HCT116 (cell line): ENCODE measurements around the gene ALDH1A1. TPM values are rescaled to one million over a fixed set of nuclear protein-coding genes. Genes with fewer than 3 reads are reported as not detected.

ENCODE experiments used
- ATAC-seq: fragments of 200-7000 bp; cut with Tn5 transposase; 2 replicates; pipeline ENCODE4 v1.9.1; 2020; ENCODE audit warnings: mild to moderate bottlenecking, moderate library complexity
- BruUV-seq: library from RNA; stranded (reverse); fragments of 400-500 nt; replicated peaks from 2 replicates; lab custom pipeline; 2021; lab: Mats Ljungman, UMichigan
- CTCF ChIA-PET: fragments of 300-600 bp; sonication (Branson Sonifier 250); formaldehyde crosslinking; loops from one replicate; lab custom pipeline; 2021; ENCODE audit warnings: antibody characterized with exemption; lab: Charles Lee
- POLR2A ChIA-PET: fragments of 300-600, 350-600 bp; sonication (Branson Sonifier 250); formaldehyde crosslinking; loops from one replicate; lab custom pipeline; 2021; ENCODE audit warnings: antibody characterized with exemption; lab: Charles Lee
- RAD21 ChIA-PET, 2 experiments: fragments of 300-600 bp; sonication (Branson Sonifier 250); formaldehyde crosslinking; loops; one replicate each; lab custom pipeline; 2023; ENCODE audit warnings: low total read pairs in 2 of 2; ENCODE audit not compliant: uncharacterized antibody in 2 of 2, unreplicated experiment in 2 of 2, low non-redundant PET in 1 of 2; lab: Charles Lee
- DNase-seq: peaks from one replicate; pipeline ENCODE4 v3.0.0-alpha.2; 2010; ENCODE audit warnings: low read depth, low spot score
- H2AFZ ChIP-seq: fragments of 200-600 bp; shearing (Covaris generic), sonication (generic); 2 replicates; pipeline ENCODE4 v1.6.1; 2017; ENCODE audit warnings: low read depth, mixed run types, mixed read lengths, antibody characterized with exemption, low read length; ENCODE audit not compliant: poor library complexity, severe bottlenecking
- H3K27ac ChIP-seq: 2 replicates; pipeline ENCODE4 v1.5.1; 2012; ENCODE audit warnings: low read depth, low read length
- H3K27me3 ChIP-seq: fragments of 200-600 bp; sonication (generic); 2 replicates; pipeline ENCODE4 v1.6.1; 2016; ENCODE audit warnings: mixed run types, low read length, mixed read lengths; ENCODE audit not compliant: insufficient read depth
- H3K36me3 ChIP-seq, 2 experiments: fragments of 200-500 bp in 1 of 2; fragments of 200-600 bp in 1 of 2; sonication (Bioruptor generic) in 1 of 2; sonication (generic) in 1 of 2; 2 replicates each; pipeline versions ENCODE4 v1.5.1 to v1.6.1; 2014 to 2016; ENCODE audit warnings: low read length in 2 of 2, inconsistent platforms in 1 of 2, mixed read lengths in 1 of 2, mixed run types in 1 of 2; ENCODE audit not compliant: insufficient read depth in 2 of 2, control insufficient read depth in 1 of 2
- H3K4me1 ChIP-seq, 2 experiments: fragments of 200-600 bp in 1 of 2; sonication (generic) in 1 of 2; 2 replicates each; pipeline versions ENCODE4 v1.5.1 to v1.6.1; 2012 to 2017; ENCODE audit warnings: low read length in 2 of 2, inconsistent platforms in 1 of 2, mild to moderate bottlenecking in 1 of 2, mixed read lengths in 1 of 2, mixed run types in 1 of 2, moderate library complexity in 1 of 2; ENCODE audit not compliant: insufficient read depth in 2 of 2, control insufficient read depth in 1 of 2
- H3K4me2 ChIP-seq: fragments of 200-600 bp; sonication (generic); 2 replicates; pipeline ENCODE4 v1.6.1; 2017; ENCODE audit warnings: mixed run types, low read length, mixed read lengths
- H3K4me3 ChIP-seq, 2 experiments: fragments of 200-600 bp in 1 of 2; sonication (generic) in 1 of 2; replicated peaks in 1 of 2; 2 replicates each; pipeline ENCODE4 v1.5.1; 2011 to 2016; ENCODE audit warnings: low read length in 2 of 2, control low read depth in 1 of 2, low read depth in 1 of 2, mild to moderate bottlenecking in 1 of 2, mixed read lengths in 1 of 2, mixed run types in 1 of 2
- H3K79me2 ChIP-seq: fragments of 200-600 bp; sonication (generic); 2 replicates; pipeline ENCODE4 v1.6.1; 2017; ENCODE audit warnings: mild to moderate bottlenecking, mixed run types, low read length, moderate library complexity, mixed read lengths; ENCODE audit not compliant: insufficient read depth
- H3K9ac ChIP-seq: fragments of 200-600 bp; sonication (generic); 2 replicates; pipeline ENCODE4 v1.6.1; 2016; ENCODE audit warnings: low read length, mixed read lengths
- H3K9me2 ChIP-seq: fragments of 200-600 bp; sonication (generic), shearing (Covaris generic); 2 replicates; pipeline ENCODE4 v1.6.1; 2017; ENCODE audit warnings: mixed run types, mild to moderate bottlenecking, moderate library complexity; ENCODE audit not compliant: insufficient read depth
- H3K9me3 ChIP-seq, 2 experiments: fragments of 200-500 bp in 1 of 2; fragments of 200-600 bp in 1 of 2; sonication (Bioruptor generic) in 1 of 2; sonication (generic) in 1 of 2; 2 replicates each; pipeline ENCODE4 v1.6.1; 2014 to 2017; ENCODE audit warnings: low read length in 2 of 2, mixed read lengths in 2 of 2, inconsistent platforms in 1 of 2, low read depth in 1 of 2, mild to moderate bottlenecking in 1 of 2, mixed run types in 1 of 2, moderate library complexity in 1 of 2; ENCODE audit not compliant: control insufficient read depth in 1 of 2, insufficient read depth in 1 of 2
- H4K20me1 ChIP-seq: fragments of 200-600 bp; sonication (generic), shearing (Covaris generic); 2 replicates; pipeline ENCODE4 v1.6.1; 2017; ENCODE audit warnings: mixed run types, mild to moderate bottlenecking, moderate library complexity; ENCODE audit not compliant: insufficient read depth
- CBX3 ChIP-seq: IDR thresholded peaks from 2 replicates; pipeline ENCODE4 v1.6.1; 2012; ENCODE audit warnings: low read depth
- CEBPB ChIP-seq: IDR thresholded peaks from 2 replicates; pipeline ENCODE4 v1.6.1; 2012; ENCODE audit warnings: low read depth
- ELF1 ChIP-seq: IDR thresholded peaks from 2 replicates; pipeline ENCODE4 v1.6.1; 2012; ENCODE audit warnings: low read depth, borderline replicate concordance
- EZH2 ChIP-seq: fragments of 200-600 bp; sonication (generic); IDR thresholded peaks from 2 replicates; pipeline ENCODE4 v1.6.1; 2017; ENCODE audit warnings: antibody characterized with exemption, mixed run types
- EZH2phosphoT487 ChIP-seq: fragments of 200-600 bp; IDR thresholded peaks from 2 replicates; pipeline ENCODE4 v1.6.1; 2018; ENCODE audit warnings: antibody characterized with exemption, borderline replicate concordance
- FOSL1 ChIP-seq: IDR thresholded peaks from 2 replicates; pipeline ENCODE4 v1.6.1; 2012; ENCODE audit warnings: low read depth
- JUND ChIP-seq: IDR thresholded peaks from 2 replicates; pipeline ENCODE4 v1.6.1; 2012
- POLR2A ChIP-seq: IDR thresholded peaks from 2 replicates; pipeline ENCODE4 v1.7.0; 2011; ENCODE audit warnings: borderline replicate concordance; ENCODE audit not compliant: insufficient read depth, insufficient read length; ENCODE audit errors: extremely low read depth
- POLR2AphosphoS5 ChIP-seq: IDR thresholded peaks from 2 replicates; pipeline ENCODE4 v1.6.1; 2011; ENCODE audit warnings: mild to moderate bottlenecking, low read depth, low read length, moderate library complexity
- SP1 ChIP-seq: IDR thresholded peaks from 2 replicates; pipeline ENCODE4 v1.6.1; 2012; ENCODE audit warnings: low read depth
- SRF ChIP-seq: IDR thresholded peaks from 2 replicates; pipeline ENCODE4 v1.6.1; 2012; ENCODE audit warnings: low read depth
- TCF7L2 ChIP-seq: IDR thresholded peaks from 2 replicates; pipeline ENCODE4 v1.7.0; 2011; ENCODE audit warnings: borderline replicate concordance, inconsistent platforms; ENCODE audit not compliant: insufficient read depth, insufficient read length; ENCODE audit errors: extremely low read depth
- YY1 ChIP-seq: IDR thresholded peaks from 2 replicates; pipeline ENCODE4 v1.6.1; 2011; ENCODE audit warnings: low read length, low read depth, moderate library complexity, mild to moderate bottlenecking; ENCODE audit not compliant: insufficient replicate concordance; ENCODE audit errors: extremely low read depth
- ZFX ChIP-seq: fragments of 450-650 bp; IDR thresholded peaks from 2 replicates; pipeline ENCODE4 v1.6.1; 2017
- ZNF274 ChIP-seq: fragments of 200-500 bp; sonication (Bioruptor generic); IDR thresholded peaks from 2 replicates; pipeline ENCODE4 v1.6.1; 2014; ENCODE audit warnings: mild to moderate bottlenecking, low read depth, low read length, inconsistent platforms
- intact Hi-C: fragments of 100-400 bp; cut with micrococcal nuclease; formaldehyde crosslinking; loops from 2 replicates; pipeline ENCODE4 v1.10.0; 2022
- total RNA-seq: library from RNA; stranded (reverse); gene quantifications from one replicate; pipeline ENCODE4 v1.2.1, GENCODE V29; 2021; ENCODE audit not compliant: unreplicated experiment
- TF ChIP-seq, protein P1 (sequence below): IDR thresholded peaks from 2 replicates; pipeline ENCODE4 v1.6.1; 2012; ENCODE audit warnings: low read depth
- TF ChIP-seq, protein P2 (sequence below): IDR thresholded peaks from 2 replicates; pipeline ENCODE4 v1.6.1; 2012
- TF ChIP-seq, protein P3 (sequence below): IDR thresholded peaks from 2 replicates; pipeline ENCODE4 v1.6.1; 2012
- TF ChIP-seq, protein P4 (sequence below), 3 experiments: fragments of 200-600 bp in 1 of 3; sonication (generic) in 1 of 3; IDR thresholded peaks in 2 of 3; conservative IDR thresholded peaks in 1 of 3; 2 replicates each; pipeline ENCODE4 v1.5.1; 2012 to 2017; ENCODE audit warnings: low read depth in 2 of 3, low read length in 2 of 3, antibody characterized with exemption in 1 of 3, borderline replicate concordance in 1 of 3, control low read depth in 1 of 3, mild to moderate bottlenecking in 1 of 3, mixed read lengths in 1 of 3, mixed run types in 1 of 3, moderate library complexity in 1 of 3; ENCODE audit not compliant: insufficient read depth in 1 of 3

ALDH1A1 gene
- total RNA-seq, 1 experiment from 2014 or later, result 0.44 TPM

GRCh38 chr9:72974501-72974900, 21.6 kb upstream of the ALDH1A1 start:
- Histone ChIP-seq H3K9me2 (no peaks in the 10 kb centered on the region), H3K4me1 (no peaks in the 10 kb centered on the region), H3K27me3 (no peaks in the 10 kb centered on the region), H3K79me2 (no peaks in the 10 kb centered on the region), H3K4me2 (no peak overlapping the region), H3K4me3 (no peak overlapping the region), H3K9ac (no peak overlapping the region), H2AFZ (no peak overlapping the region), H3K27ac (no peak overlapping the region), H4K20me1 (no peaks in the 10 kb centered on the region), H3K36me3 (no peaks in the 10 kb centered on the region), H3K9me3 (no peaks in the 10 kb centered on the region)
- CTCF ChIA-PET, result no interaction called here
- BruUV-seq, result no TSS peak
- RAD21 ChIA-PET, result no interaction called here
- TF ChIP-seq, protein P1, sequence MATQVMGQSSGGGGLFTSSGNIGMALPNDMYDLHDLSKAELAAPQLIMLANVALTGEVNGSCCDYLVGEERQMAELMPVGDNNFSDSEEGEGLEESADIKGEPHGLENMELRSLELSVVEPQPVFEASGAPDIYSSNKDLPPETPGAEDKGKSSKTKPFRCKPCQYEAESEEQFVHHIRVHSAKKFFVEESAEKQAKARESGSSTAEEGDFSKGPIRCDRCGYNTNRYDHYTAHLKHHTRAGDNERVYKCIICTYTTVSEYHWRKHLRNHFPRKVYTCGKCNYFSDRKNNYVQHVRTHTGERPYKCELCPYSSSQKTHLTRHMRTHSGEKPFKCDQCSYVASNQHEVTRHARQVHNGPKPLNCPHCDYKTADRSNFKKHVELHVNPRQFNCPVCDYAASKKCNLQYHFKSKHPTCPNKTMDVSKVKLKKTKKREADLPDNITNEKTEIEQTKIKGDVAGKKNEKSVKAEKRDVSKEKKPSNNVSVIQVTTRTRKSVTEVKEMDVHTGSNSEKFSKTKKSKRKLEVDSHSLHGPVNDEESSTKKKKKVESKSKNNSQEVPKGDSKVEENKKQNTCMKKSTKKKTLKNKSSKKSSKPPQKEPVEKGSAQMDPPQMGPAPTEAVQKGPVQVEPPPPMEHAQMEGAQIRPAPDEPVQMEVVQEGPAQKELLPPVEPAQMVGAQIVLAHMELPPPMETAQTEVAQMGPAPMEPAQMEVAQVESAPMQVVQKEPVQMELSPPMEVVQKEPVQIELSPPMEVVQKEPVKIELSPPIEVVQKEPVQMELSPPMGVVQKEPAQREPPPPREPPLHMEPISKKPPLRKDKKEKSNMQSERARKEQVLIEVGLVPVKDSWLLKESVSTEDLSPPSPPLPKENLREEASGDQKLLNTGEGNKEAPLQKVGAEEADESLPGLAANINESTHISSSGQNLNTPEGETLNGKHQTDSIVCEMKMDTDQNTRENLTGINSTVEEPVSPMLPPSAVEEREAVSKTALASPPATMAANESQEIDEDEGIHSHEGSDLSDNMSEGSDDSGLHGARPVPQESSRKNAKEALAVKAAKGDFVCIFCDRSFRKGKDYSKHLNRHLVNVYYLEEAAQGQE, result no peak
- no peak for TF ChIP-seq CBX3
- TF ChIP-seq YY1, result no peak
- no peak for TF ChIP-seq EZH2phosphoT487
- no peak for TF ChIP-seq POLR2AphosphoS5
- TF ChIP-seq, protein P2, sequence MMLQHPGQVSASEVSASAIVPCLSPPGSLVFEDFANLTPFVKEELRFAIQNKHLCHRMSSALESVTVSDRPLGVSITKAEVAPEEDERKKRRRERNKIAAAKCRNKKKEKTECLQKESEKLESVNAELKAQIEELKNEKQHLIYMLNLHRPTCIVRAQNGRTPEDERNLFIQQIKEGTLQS, result no peak
- no peak for TF ChIP-seq FOSL1
- TF ChIP-seq, protein P3, sequence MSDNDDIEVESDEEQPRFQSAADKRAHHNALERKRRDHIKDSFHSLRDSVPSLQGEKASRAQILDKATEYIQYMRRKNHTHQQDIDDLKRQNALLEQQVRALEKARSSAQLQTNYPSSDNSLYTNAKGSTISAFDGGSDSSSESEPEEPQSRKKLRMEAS, result no peak
- no peak for TF ChIP-seq SRF
- no peak for TF ChIP-seq TCF7L2
- TF ChIP-seq POLR2A, result no peak
- no peak for TF ChIP-seq CEBPB
- no peak for TF ChIP-seq ZNF274
- TF ChIP-seq ELF1, result no peak
- no peak for TF ChIP-seq JUND
- no peak for TF ChIP-seq ZFX
- TF ChIP-seq, protein P4, sequence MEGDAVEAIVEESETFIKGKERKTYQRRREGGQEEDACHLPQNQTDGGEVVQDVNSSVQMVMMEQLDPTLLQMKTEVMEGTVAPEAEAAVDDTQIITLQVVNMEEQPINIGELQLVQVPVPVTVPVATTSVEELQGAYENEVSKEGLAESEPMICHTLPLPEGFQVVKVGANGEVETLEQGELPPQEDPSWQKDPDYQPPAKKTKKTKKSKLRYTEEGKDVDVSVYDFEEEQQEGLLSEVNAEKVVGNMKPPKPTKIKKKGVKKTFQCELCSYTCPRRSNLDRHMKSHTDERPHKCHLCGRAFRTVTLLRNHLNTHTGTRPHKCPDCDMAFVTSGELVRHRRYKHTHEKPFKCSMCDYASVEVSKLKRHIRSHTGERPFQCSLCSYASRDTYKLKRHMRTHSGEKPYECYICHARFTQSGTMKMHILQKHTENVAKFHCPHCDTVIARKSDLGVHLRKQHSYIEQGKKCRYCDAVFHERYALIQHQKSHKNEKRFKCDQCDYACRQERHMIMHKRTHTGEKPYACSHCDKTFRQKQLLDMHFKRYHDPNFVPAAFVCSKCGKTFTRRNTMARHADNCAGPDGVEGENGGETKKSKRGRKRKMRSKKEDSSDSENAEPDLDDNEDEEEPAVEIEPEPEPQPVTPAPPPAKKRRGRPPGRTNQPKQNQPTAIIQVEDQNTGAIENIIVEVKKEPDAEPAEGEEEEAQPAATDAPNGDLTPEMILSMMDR (IDR thresholded peaks at IDR 0.05 in 2 of 3, conservative IDR thresholded peaks at IDR 0.05 in 1 of 3; ENCODE audit: borderline replicate concordance in 1 of 3, insufficient read depth in 1 of 3, low read depth in 2 of 3, low read length in 2 of 3), result no peak
- no peak for TF ChIP-seq SP1
- TF ChIP-seq EZH2, result no peak
- POLR2A ChIA-PET, result no interaction called here
- intact Hi-C loops, result no loop called here
- ATAC-seq (no peak), DNase-seq (no peak)
